Activated naive CD8-positive, alpha-beta T cell treated with anti-CD3 and anti-CD28 coated beads, Interleukin-2, amount 50 U/mL, for 16 hours (primary cell): ENCODE results near the gene KDM8.
A peak's percentile ranks its signal among the peaks of the same experiment; 100 is the strongest.

Source experiments
- DNase-seq: peaks from one replicate; pipeline ENCODE4 v3.0.0-alpha.2; 2020; ENCODE audit warnings: low read depth, low spot score

KDM8 gene

GRCh38 chr16:27229891-27230470 is 26.7 kb downstream of the KDM8 start:
- no peak for DNase-seq

- DNase-seq: no peak
Measured at GRCh38 chr16:27230562-27231001, 27.3 kb downstream of the KDM8 start.

GRCh38 chr16:27231692-27232060 is 28.4 kb downstream of the KDM8 start:
- DNase-seq: no peak

GRCh38 chr16:27232061-27232900 is 29.0 kb downstream of the KDM8 start:
- DNase-seq: no peak

GRCh38 chr16:27232901-27233625 is 29.7 kb downstream of the KDM8 start:
- no peak for DNase-seq

DNA sequence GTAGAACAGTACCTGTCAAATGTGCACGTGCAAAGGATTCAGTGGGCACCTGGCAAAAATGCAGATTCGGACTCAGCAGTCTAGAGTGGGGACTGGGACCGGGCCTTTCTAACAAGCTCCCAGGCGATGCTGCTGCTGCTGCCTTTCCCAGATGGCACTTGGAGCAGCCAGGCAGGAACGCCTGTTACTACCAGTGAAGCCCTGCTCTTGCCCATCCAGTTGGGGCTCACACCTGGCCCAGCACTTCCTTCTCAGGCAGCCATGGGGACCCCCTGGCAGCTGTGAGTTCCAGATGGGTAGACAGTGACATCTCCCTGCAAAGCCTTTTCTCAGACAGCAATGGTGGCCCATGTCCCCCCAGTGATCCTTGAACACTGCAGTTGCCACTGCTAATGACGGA is 30.4 kb downstream of the KDM8 start:
- DNase-seq: no peak

DNA sequence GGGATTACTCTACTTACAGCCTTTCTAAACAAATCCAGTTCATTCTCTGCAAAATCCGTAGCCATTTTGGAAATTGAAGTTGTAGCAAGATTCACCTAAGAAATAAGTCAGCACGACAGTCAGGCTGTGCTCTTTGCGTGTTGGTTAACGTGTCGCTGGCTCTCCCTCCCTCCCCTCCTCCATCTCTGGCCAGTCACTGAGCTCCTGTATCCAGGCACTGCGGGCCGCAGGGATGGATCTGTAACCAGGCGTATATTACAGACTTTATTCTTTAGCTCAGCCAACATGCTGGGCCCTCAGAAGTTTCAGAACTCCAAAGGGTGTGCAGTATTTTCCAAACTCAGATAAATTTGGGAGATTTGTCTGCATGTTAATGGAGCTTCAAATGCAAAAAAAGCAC is 30.8 kb downstream of the KDM8 start:
- no peak for DNase-seq

- DNase-seq: no peak
Measured at GRCh38 chr16:27234603-27235002, 31.3 kb downstream of the KDM8 start.

DNA sequence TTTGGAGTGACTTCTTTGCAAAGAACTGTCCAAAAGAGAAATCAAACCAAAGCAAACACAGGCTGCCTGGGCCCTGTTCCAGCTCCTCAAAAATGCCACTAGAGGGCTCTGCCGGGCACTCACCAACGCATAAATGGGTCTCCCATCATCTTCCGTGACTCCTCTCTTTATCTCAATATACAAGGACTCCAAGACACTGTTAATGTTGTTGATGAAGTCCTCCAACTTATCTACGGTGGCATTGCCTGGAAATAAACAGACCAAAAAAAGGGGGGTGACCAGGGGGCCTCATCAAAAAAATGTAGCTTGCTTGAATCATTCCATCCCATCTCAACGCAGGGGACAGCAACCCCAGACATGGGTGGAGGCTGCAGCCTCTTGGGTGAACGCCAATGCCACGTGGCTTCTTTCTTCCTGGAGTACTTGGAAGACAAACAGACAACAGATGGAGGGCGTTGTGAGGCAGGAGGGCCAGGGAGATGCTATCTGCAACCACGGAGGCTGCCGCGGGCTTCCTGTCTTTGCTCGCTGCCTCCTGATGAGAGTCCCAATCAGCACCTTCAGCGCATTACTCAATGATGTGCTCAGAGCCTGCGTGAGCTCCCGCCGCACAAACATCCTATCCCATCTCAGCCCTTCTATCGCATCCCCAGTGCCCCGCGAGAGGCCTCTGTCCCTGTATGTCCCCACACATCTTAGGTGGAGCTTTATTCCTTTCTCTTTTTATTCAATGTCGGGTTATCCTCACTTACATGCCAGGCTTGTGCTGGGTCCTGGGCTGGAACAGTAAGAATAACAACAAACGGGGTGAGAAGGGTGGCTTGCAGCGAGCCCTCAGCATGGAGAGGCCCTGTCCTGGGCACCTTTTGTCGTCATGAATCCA is 32.0 kb downstream of the KDM8 start:
- peak; percentile 42 for DNase-seq

DNA sequence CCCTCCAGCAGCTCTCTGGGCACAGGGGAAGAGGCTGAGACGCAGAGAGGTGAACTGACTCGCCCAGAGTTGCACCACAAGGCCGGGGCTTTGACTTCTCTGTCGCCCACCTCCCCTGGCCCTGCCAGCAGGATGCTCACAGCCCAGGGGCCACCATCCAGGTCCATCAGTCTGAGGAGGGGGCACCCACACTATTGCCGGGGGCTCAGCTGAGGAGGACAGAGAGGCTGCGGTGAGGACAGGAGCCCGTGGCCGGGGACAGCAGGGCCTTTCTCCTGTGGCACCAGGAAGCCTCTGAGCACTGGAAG is 32.6 kb downstream of the KDM8 start:
- no peak for DNase-seq

DNA sequence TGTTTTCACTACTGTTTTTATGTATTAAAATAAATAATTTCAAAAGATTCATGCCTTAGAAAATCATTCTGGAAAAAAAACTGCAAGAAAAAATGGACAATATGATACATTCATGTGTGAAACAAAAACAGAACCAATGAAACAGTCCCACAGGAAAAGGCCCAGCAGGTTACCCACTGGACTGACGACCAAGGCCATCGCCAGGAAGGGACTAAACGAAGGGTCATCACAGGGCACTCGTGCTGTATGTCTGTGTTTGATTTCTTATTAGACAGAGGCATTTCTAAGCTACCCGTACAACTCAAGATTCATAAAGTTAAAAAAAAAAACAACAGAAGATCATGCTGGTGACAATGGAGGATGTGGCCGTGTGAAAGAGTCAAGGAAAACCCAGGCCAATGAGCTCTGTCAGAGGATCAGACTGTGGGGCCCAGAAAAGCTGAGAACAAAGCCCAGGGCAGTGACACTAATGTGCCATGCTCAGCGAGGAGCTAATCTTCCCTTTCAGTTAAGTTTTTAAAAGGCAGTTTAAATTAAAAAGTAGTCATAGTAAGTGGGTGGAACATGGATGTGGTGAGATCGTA is 33.4 kb downstream of the KDM8 start:
- DNase-seq: peak; percentile 31

DNA sequence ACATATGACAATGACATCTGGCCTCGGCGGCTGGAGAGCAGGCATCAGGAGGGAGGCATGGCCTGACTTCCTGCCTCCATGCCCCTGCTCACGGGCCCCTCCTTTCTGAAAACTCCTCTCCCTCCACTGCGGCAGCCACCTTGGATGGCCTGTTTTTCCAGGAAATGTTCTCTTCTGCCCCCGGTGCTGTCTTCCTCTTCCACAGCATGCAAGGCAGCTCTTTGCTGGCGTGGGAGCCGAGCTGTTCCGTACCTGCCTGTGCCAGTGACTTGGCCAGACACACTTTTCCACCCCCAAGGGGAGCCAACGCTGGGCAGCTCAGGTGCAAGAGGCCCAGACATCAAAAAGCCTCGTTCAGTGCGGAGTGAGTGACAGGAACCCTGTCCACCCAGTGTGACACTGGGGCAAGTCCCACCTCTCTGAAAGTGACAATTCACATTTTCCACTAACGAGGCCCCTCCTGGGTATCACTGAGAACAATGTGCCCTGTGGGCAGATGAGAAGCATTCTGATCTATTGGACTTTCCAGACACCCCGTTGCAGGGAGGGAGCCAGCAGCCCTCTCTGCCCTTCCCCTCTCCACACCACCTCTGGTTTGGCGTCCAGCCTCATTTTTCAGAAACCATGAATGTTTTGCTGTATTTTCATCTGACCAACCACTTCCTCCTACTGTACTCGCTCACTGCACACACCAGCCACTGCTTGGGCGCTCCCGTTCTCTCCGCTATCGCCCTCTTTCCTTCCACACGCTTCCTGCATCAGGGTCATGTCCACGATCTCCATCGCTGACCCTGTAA is 34.1 kb downstream of the KDM8 start:
- peak; percentile 70 for DNase-seq

- no peak for DNase-seq
Measured at GRCh38 chr16:27238016-27238587, 34.8 kb downstream of the KDM8 start.

DNA sequence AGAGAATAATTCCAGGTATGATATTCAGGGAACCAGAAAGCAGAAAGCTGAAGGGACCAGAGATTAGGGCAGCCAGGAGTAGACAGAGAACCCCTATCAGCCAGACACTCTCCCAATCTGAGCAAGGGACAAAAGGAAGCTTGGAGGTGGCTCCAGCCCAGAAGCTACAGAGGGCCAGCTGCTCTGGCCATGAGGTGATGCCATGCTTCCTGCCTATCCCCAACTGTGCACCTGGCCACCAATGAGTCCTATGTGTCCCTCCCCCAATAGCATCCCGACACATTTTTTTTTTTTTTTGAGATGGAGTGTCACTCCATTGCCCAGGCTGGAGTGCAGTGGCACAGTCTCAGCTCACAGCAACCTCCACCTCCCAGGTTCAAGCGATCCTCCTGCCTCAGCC is 35.3 kb downstream of the KDM8 start:
- no peak for DNase-seq

GRCh38 chr16:27239026-27239425 is 35.7 kb downstream of the KDM8 start:
- no peak for DNase-seq

DNA sequence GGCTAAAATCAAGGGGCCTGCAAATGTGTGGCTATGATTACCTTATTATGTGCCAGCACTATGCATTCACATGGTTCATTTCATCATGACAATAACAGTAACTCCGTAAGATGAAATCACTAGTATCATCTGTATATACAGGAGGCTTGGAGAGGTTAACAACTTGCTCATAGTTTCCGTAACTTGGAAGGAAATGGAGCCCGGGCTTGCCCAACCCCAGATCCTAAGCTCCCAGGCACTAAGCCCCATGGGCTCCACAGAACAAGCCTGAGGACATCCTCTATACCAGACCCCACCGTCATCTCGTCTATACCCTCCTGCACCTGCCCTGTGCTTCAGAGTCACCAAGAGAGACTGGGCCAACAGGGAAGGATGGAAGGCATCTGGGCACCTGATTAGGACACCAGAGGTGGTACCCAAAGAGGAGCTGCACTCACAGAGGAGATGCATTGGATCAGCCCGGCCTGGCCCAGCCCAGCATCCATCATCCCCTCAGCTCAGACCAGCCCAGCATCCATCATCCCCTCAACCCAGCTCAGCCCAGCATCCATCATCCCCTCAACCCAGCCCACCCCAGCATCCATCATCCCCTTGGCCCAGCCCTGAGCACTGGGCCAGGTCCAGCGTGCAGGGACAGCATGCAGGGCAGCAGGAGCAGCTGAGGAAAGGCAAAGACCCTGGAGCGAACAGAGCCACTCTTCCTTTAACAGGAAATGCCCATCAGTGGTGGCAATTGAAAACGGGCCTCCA is 36.8 kb downstream of the KDM8 start:
- DNase-seq: no peak

DNA sequence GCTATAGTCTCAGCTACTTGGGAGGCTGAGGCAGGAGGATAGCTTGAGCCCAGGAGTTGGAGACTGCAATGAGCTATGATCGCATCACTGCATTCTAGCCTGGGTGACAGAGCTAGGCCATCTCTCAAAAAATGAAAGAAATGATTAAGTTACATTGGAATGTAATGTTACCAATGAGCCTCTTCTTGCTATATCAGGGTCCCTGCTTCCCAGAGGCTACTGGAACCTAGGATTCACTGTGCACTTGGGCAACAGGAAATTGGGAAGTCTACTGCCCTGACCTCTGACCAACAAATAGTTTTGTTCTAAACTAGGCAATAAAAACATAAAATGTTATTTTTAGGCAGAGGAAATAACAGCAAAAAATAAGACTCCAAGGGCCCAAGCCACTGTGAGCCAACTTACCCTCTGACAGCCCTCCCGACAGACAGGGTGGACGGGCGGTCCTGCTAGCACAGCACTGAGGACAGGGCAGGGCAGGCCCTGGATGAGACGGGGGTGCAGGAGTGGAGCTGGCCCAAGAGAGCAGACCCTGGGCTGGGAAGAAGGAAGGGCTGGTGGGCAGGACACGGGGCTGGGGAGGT is 37.7 kb downstream of the KDM8 start:
- DNase-seq: no peak

GRCh38 chr16:27241658-27242057 is 38.3 kb downstream of the KDM8 start:
- no peak for DNase-seq

- no peak for DNase-seq
Measured at GRCh38 chr16:27242398-27242797, 39.1 kb downstream of the KDM8 start.
